ENCODE measurements around the gene ERP44. TPM values are rescaled to one million over a fixed set of nuclear protein-coding genes. Genes with fewer than 3 reads are reported as not detected.
"Not testable (repeated sequence)": the region's sequence is repeated elsewhere in the genome, so short reads cannot be mapped to it uniquely, and the experiment has no call there.

The ERP44 gene
- polyA plus RNA-seq, 1 donor (not counting 4 experiments of a cell fraction or from before 2014, with no cell fraction given) = 17.6 TPM

GRCh38 chr9:99998266-99998665, 100.5 kb downstream of the ERP44 start:
- peaks cover 3% of the 10 kb centered on the region for H3K9me3 ChIP-seq (ENCODE audit: control insufficient read depth, low read depth, low read length)
- dilution Hi-C loops (cut with MboI; ENCODE audit: extremely low pct_ligation_motif_present, low sequenced_read_pairs) = no loop called here

GRCh38 chr9:99990508-99990907, 108.3 kb downstream of the ERP44 start:
- DNase-seq (ENCODE audit: low read depth, low spot score); H3K9ac ChIP-seq (ENCODE audit: control insufficient read depth, extremely low read depth, insufficient read depth, low read length); H2AFZ ChIP-seq (ENCODE audit: control insufficient read depth, low read length); H3K27me3 ChIP-seq (ENCODE audit: control insufficient read depth, extremely low read depth, insufficient read depth, low read length); FAIRE-seq; H3K27ac ChIP-seq (ENCODE audit: control insufficient read depth, insufficient read depth, low read length); H4K20me1 ChIP-seq (ENCODE audit: control insufficient read depth, extremely low read depth, insufficient read depth, low read length); H3K36me3 ChIP-seq (ENCODE audit: control insufficient read depth in 2 of 2, extremely low read depth in 1 of 2, insufficient read depth in 2 of 2, low read length in 2 of 2); H3K9me3 ChIP-seq (ENCODE audit: control insufficient read depth, low read depth, low read length); H3K9me1 ChIP-seq (ENCODE audit: control insufficient read depth, extremely low read depth, insufficient read depth, low read length); H3K4me3 ChIP-seq (ENCODE audit: control insufficient read depth in 2 of 3, extremely low read depth in 1 of 3, insufficient read depth in 2 of 3, low read depth in 1 of 3, low read length in 3 of 3); H3K79me2 ChIP-seq (ENCODE audit: control insufficient read depth, insufficient read depth, low read length); dilution Hi-C loops (cut with MboI; ENCODE audit: extremely low pct_ligation_motif_present, low sequenced_read_pairs); H3K4me1 ChIP-seq (ENCODE audit: control insufficient read depth, extremely low read depth, insufficient read depth, low read length); H3K4me2 ChIP-seq (ENCODE audit: control insufficient read depth, extremely low read depth, insufficient read depth, low read depth, low read length): not testable (repeated sequence)

More at GRCh38 chr9:99998266-99998665, 100.5 kb downstream of the ERP44 start:
- Histone ChIP-seq H3K27me3 (ENCODE audit: control insufficient read depth, extremely low read depth, insufficient read depth, low read length) (no peaks in the 10 kb centered on the region), H3K9me1 (ENCODE audit: control insufficient read depth, extremely low read depth, insufficient read depth, low read length) (no peaks in the 10 kb centered on the region), H3K79me2 (ENCODE audit: control insufficient read depth, insufficient read depth, low read length) (no peaks in the 10 kb centered on the region), H3K4me2 (ENCODE audit: control insufficient read depth, extremely low read depth, insufficient read depth, low read depth, low read length) (no peak overlapping the region), H3K4me3 (ENCODE audit: control insufficient read depth in 2 of 3, extremely low read depth in 1 of 3, insufficient read depth in 2 of 3, low read depth in 1 of 3, low read length in 3 of 3) (no peak overlapping the region), H4K20me1 (ENCODE audit: control insufficient read depth, extremely low read depth, insufficient read depth, low read length) (no peaks in the 10 kb centered on the region), H3K4me1 (ENCODE audit: control insufficient read depth, extremely low read depth, insufficient read depth, low read length) (no peaks in the 10 kb centered on the region), H3K36me3 (ENCODE audit: control insufficient read depth in 2 of 2, extremely low read depth in 1 of 2, insufficient read depth in 2 of 2, low read length in 2 of 2) (peaks cover under 1 to 4% of the 10 kb centered on the region in 2 experiments), H3K27ac (ENCODE audit: control insufficient read depth, insufficient read depth, low read length) (no peak overlapping the region), H3K9ac (ENCODE audit: control insufficient read depth, extremely low read depth, insufficient read depth, low read length) (no peak overlapping the region), H2AFZ (ENCODE audit: control insufficient read depth, low read length) (no peak overlapping the region)
- DNase-seq (ENCODE audit: low read depth, low spot score) (no peak), FAIRE-seq (no peak)
- TF ChIP-seq EZH2 (IDR thresholded peaks at IDR 0.05; ENCODE audit: low read length) = no peak

GRCh38 chr9:99986642-99987041, 112.2 kb downstream of the ERP44 start:
- Histone ChIP-seq H3K9me1 (ENCODE audit: control insufficient read depth, extremely low read depth, insufficient read depth, low read length) (no peaks in the 10 kb centered on the region), H3K4me2 (ENCODE audit: control insufficient read depth, extremely low read depth, insufficient read depth, low read depth, low read length) (no peak overlapping the region), H3K9me3 (ENCODE audit: control insufficient read depth, low read depth, low read length) (peaks cover 2% of the 10 kb centered on the region), H2AFZ (ENCODE audit: control insufficient read depth, low read length) (no peak overlapping the region), H3K79me2 (ENCODE audit: control insufficient read depth, insufficient read depth, low read length) (no peaks in the 10 kb centered on the region), H3K27me3 (ENCODE audit: control insufficient read depth, extremely low read depth, insufficient read depth, low read length) (no peaks in the 10 kb centered on the region), H3K9ac (ENCODE audit: control insufficient read depth, extremely low read depth, insufficient read depth, low read length) (no peak overlapping the region), H3K4me1 (ENCODE audit: control insufficient read depth, extremely low read depth, insufficient read depth, low read length) (no peaks in the 10 kb centered on the region), H3K36me3 (ENCODE audit: control insufficient read depth in 2 of 2, extremely low read depth in 1 of 2, insufficient read depth in 2 of 2, low read length in 2 of 2) (peaks cover 0 to 4% of the 10 kb centered on the region in 2 experiments), H3K27ac (ENCODE audit: control insufficient read depth, insufficient read depth, low read length) (no peak overlapping the region), H4K20me1 (ENCODE audit: control insufficient read depth, extremely low read depth, insufficient read depth, low read length) (no peaks in the 10 kb centered on the region), H3K4me3 (ENCODE audit: control insufficient read depth in 2 of 3, extremely low read depth in 1 of 3, insufficient read depth in 2 of 3, low read depth in 1 of 3, low read length in 3 of 3) (no peak overlapping the region)
- TF ChIP-seq CTCF (optimal IDR thresholded peaks at IDR 0.05 in 1 of 3, IDR thresholded peaks at IDR 0.05 in 1 of 3, conservative IDR thresholded peaks at IDR 0.05 in 1 of 3; ENCODE audit: extremely low read depth in 1 of 3, insufficient read depth in 2 of 3, low read length in 3 of 3) (no peak), EZH2 (IDR thresholded peaks at IDR 0.05; ENCODE audit: low read length) (no peak)
- dilution Hi-C loops (cut with MboI; ENCODE audit: extremely low pct_ligation_motif_present, low sequenced_read_pairs) = no loop called here
- DNase-seq (ENCODE audit: low read depth, low spot score) (no peak), FAIRE-seq (no peak)
